Body of pancreas (tissue), 4 donors: Measurements from ENCODE around the gene DNAH1.

Source experiments
- POLR2A ChIP-seq, 3 donors: fragments of 450-650 bp; IDR thresholded peaks; one replicate each; pipeline ENCODE4 v1.6.1; 2016; ENCODE audit warnings: antibody characterized with exemption in 3 of 3, mild to moderate bottlenecking in 2 of 3
- TF ChIP-seq, protein P1 (sequence below), 7 experiments: fragments of 450-650 bp in 4 of 7; fragments of 200-600 bp in 3 of 7; sonication (generic) in 3 of 7; IDR thresholded peaks; one replicate each; pipeline ENCODE4 v1.5.1; 2016 to 2019; ENCODE audit warnings: antibody characterized with exemption in 7 of 7

DNA sequence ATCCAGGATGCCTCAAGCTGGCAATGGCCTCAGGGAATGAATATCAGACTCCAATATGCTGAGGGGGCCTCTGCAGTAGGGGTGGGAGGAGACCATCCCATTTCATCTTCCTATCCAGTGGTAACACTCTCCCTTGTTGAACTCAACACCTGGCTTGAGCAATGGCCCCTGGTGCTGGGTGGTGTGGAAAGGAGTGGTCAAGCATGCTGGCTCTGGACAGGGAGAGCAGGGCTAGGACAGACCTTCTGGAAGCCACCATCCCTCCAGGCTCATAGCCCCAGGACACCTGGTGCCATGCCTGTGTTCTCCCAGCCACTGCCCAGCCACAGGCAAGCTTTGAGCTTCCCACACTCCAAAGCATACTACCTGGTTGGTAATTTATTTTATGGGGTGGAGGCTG lies 9.6 kb downstream of the DNAH1 start:
- TF ChIP-seq, protein P1, sequence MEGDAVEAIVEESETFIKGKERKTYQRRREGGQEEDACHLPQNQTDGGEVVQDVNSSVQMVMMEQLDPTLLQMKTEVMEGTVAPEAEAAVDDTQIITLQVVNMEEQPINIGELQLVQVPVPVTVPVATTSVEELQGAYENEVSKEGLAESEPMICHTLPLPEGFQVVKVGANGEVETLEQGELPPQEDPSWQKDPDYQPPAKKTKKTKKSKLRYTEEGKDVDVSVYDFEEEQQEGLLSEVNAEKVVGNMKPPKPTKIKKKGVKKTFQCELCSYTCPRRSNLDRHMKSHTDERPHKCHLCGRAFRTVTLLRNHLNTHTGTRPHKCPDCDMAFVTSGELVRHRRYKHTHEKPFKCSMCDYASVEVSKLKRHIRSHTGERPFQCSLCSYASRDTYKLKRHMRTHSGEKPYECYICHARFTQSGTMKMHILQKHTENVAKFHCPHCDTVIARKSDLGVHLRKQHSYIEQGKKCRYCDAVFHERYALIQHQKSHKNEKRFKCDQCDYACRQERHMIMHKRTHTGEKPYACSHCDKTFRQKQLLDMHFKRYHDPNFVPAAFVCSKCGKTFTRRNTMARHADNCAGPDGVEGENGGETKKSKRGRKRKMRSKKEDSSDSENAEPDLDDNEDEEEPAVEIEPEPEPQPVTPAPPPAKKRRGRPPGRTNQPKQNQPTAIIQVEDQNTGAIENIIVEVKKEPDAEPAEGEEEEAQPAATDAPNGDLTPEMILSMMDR (IDR thresholded peaks at IDR 0.05): no peak
- TF ChIP-seq POLR2A (IDR thresholded peaks at IDR 0.05): no peak
